ENCODE measurements around the gene BAZ2B. TPM values are rescaled to one million over a fixed set of nuclear protein-coding genes. Genes with fewer than 3 reads are reported as not detected.

Gene BAZ2B
- total RNA-seq, 6 experiments from 2014 or later, result 18.0 to 32.8 (median 24.2) TPM

- ATAC-seq, result no peak
- Histone ChIP-seq H3K36me3 (no peaks in the 10 kb centered on the region), H3K4me3 (no peak overlapping the region), H3K27me3 (no peaks in the 10 kb centered on the region), H3K4me1 (no peaks in the 10 kb centered on the region), H3K9me3 (no peaks in the 10 kb centered on the region), H3K27ac (no peak overlapping the region)
- TF ChIP-seq POLR2A (IDR thresholded peaks at IDR 0.05) (no peak), CTCF (IDR thresholded peaks at IDR 0.05) (no peak)
- no peak for DNase-seq
- intact Hi-C loops (cut with DNase I), result no loop called here
- WGBS (ENCODE audit: insufficient coverage, low coverage, low lambda C conversion rate, missing lambda C conversion rate), result 89% methylated on average over 2 of the region's 2 CpGs
These were observed 196.9 kb downstream of the BAZ2B start for GRCh38 chr2:159419403-159419802.

DNA sequence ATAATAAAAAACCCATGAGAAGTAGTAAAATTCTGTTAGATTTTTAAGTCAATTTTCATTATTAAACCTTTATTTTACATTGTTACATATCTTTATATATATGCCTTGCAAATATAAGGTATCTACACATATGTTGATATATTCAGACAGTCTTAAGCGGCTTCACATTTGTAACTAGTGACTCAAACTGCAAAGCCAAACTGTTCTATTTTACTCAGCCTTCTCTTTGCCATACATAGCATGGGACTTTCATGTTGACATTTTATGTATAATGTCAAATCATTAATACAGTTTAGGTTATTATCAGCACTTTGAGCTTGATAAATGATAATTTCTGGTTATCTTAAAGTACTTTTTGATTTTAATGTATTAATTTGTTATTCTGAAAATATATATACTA is 204.9 kb downstream of the BAZ2B start:
- TF ChIP-seq CTCF (IDR thresholded peaks at IDR 0.05), result no peak
- no peak for TF ChIP-seq POLR2A (IDR thresholded peaks at IDR 0.05)

GRCh38 chr2:159410276-159410675 is 206.1 kb downstream of the BAZ2B start:
- ATAC-seq, result no peak
- intact Hi-C loops (cut with DNase I), result no loop called here
- WGBS (ENCODE audit: insufficient coverage, low coverage, low lambda C conversion rate, missing lambda C conversion rate), result 69% methylated on average over 4 of the region's 5 CpGs

More for the DNA sequence above, 204.9 kb downstream of the BAZ2B start:
- no peak overlapping the region for H3K4me3 ChIP-seq
- no peaks in the 10 kb centered on the region for H3K9me3 ChIP-seq
- no peaks in the 10 kb centered on the region for H3K27me3 ChIP-seq
- intact Hi-C loops (cut with DNase I), result no loop called here
- ATAC-seq (no peak), DNase-seq (no peak)
- WGBS (ENCODE audit: insufficient coverage, low coverage, low lambda C conversion rate, missing lambda C conversion rate), result 100% methylated on average over 1 of the region's 1 CpG
- no peak overlapping the region for H3K27ac ChIP-seq
- H3K36me3 ChIP-seq, result peaks cover 0 to 15% (median 9%) of the 10 kb centered on the region in 4 donors
- no peaks in the 10 kb centered on the region for H3K4me1 ChIP-seq

GRCh38 chr2:159409116-159409800 is 207.1 kb downstream of the BAZ2B start:
- ATAC-seq (no peak), DNase-seq (no peak)
- Histone ChIP-seq H3K4me3 (no peak overlapping the region), H3K27ac (no peak overlapping the region), H3K9me3 (no peaks in the 10 kb centered on the region), H3K4me1 (no peaks in the 10 kb centered on the region), H3K27me3 (no peaks in the 10 kb centered on the region), H3K36me3 (peaks cover 0 to 15% (median 9%) of the 10 kb centered on the region in 4 donors)
- intact Hi-C loops (cut with DNase I), result no loop called here
- TF ChIP-seq CTCF (IDR thresholded peaks at IDR 0.05), result no peak
- no peak for TF ChIP-seq POLR2A (IDR thresholded peaks at IDR 0.05)
- 72% methylated on average over 3 of the region's 3 CpGs for WGBS (ENCODE audit: insufficient coverage, low coverage, low lambda C conversion rate, missing lambda C conversion rate)

More at GRCh38 chr2:159410276-159410675, 206.1 kb downstream of the BAZ2B start:
- no peak for TF ChIP-seq CTCF (IDR thresholded peaks at IDR 0.05)
- H3K4me3 ChIP-seq, result no peak overlapping the region
- no peak overlapping the region for H3K27ac ChIP-seq
- peaks cover 0 to 15% (median 9%) of the 10 kb centered on the region in 4 donors for H3K36me3 ChIP-seq
- H3K4me1 ChIP-seq, result no peaks in the 10 kb centered on the region
- H3K9me3 ChIP-seq, result no peaks in the 10 kb centered on the region
- no peaks in the 10 kb centered on the region for H3K27me3 ChIP-seq
- DNase-seq, result no peak

Data from right lobe of liver (tissue), 6 donors.